GM10847 (cell line): Measurements from ENCODE around the gene KATNB1.

ENCODE experiments used
- POLR2A ChIP-seq: IDR thresholded peaks from 2 replicates; pipeline ENCODE4 v1.6.1; 2011; ENCODE audit not compliant: insufficient read length; ENCODE audit errors: extremely low read depth

The KATNB1 gene

DNA sequence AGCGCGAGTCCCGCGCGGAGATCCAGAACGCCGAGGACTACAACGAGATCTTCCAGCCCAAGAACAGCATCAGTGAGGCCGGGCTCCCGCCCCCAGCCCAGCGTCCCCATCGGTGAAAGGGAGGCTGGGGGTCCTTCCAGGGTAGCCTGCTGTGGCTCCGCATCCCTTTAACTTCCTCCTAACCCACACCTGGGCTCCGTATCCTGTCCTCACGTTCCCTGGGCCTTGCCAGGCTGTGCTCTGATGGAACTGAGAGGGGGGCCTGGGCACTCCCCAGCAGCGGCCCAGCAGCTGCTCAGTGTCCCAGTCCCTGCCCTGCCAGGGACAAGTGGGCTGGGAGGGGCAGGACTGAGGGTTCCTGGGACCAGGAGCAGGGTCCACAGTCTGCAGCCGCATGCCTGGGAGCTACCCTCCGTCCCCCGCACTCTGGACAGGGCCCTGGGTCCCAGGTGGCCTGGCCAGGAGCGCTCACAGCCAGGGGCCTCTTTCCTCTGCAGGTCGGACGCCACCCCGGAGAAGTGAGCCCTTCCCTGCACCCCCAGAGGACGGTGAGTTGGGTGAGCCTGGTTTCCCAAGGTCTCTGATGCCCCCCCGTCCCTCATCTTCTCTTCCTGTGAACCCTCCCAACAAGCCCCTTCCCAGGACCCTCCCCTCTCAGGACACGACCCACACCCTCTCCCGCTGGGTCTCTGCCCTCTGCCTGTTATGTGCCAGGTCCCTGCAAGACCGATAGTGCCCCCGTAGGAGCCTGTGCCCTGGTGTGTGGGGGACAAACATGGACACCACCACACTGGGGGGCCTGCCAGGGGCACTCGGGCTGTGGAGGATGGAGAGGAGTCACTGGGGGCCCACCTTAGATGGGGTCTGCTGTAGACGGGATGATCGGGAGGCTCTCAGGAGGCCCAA is 18.1 kb downstream of the KATNB1 start:
- TF ChIP-seq POLR2A = no peak

DNA sequence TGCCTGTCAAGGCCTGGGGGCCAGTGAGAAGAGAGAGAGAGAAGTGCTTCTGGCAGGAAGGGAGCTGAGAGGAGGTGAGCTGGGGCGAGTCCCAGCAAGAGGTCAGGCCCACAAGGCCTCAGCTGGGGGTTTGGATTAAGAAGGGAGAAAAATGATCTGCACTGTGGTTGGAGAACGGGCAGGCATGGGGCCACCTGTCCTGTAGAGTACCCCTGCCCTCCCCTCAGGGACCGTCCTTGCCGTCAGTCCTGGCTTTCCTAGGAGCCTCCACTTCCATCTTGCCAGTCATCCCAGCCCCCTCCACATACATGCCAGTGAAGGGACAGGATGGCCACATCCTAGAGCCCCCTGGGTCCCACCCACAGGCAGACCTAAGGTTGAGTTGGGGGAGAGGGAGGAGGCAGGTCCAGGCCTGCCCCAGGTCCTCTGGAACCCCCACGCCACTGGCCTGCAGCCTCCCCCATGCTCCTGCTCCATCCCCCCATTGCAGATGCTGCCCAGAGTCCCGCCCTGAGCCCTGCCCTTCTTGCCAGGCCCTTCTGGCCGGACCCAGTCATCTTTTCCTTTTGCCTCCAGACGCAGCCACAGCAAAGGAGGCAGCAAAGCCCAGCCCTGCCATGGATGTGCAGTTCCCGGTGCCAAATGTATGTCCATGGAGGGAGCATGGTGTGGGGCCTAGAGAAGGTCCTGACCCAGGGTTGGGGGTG is 18.9 kb downstream of the KATNB1 start:
- no peak for TF ChIP-seq POLR2A

DNA sequence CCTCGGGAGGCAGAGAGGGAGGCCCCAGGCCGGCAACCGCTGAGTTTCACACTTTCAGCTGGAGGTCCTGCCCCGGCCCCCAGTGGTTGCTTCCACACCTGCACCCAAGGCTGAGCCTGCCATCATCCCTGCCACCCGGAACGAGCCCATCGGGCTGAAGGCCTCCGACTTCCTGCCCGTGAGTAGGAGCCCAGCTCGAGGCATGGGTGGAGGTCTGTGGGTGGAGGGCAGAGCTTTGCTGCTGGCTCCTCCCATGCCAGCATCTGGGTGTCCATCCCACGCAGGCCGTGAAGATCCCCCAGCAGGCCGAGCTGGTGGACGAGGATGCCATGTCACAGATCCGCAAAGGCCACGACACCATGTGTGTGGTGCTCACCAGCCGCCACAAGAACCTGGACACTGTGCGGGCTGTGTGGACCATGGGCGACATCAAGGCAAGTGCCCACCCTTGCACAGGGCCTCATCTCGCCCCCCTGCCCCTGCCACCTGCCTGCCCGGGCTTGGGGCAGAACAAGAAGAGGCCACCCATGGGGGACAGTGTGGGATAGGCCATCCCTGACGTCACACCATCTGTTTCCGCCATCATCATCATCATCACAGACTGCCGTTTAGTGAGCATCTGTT is 19.6 kb downstream of the KATNB1 start:
- TF ChIP-seq POLR2A = no peak

DNA sequence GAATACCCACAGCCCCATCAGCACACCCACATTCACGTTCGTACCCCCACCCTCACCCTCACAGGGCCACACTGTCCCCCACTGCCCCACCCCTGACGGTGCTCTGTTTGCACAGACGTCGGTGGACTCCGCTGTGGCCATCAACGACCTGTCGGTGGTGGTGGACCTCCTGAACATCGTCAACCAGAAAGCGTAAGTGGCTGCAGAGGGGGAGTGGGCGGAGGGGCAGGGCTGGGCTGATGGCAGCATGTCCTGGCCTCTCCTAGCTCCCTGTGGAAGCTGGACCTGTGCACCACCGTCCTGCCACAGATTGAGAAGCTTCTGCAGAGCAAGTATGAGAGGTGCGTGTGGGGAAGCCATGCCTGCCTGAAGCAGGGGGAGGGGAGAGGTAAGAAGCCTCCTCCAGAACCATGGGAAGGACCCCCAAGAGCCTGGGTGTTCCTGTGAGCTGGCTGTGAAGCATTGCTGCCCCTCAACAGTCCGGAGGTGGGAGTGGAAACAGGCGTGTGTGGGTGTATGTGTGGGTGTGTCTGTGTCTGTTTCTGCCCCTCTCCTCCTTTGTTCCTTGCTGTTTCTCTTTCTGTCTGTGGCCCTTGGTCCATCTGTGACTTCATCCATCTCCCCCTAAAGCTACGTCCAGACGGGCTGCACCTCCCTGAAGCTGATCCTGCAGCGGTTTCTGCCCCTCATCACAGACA is 20.3 kb downstream of the KATNB1 start:
- TF ChIP-seq POLR2A = no peak

DNA sequence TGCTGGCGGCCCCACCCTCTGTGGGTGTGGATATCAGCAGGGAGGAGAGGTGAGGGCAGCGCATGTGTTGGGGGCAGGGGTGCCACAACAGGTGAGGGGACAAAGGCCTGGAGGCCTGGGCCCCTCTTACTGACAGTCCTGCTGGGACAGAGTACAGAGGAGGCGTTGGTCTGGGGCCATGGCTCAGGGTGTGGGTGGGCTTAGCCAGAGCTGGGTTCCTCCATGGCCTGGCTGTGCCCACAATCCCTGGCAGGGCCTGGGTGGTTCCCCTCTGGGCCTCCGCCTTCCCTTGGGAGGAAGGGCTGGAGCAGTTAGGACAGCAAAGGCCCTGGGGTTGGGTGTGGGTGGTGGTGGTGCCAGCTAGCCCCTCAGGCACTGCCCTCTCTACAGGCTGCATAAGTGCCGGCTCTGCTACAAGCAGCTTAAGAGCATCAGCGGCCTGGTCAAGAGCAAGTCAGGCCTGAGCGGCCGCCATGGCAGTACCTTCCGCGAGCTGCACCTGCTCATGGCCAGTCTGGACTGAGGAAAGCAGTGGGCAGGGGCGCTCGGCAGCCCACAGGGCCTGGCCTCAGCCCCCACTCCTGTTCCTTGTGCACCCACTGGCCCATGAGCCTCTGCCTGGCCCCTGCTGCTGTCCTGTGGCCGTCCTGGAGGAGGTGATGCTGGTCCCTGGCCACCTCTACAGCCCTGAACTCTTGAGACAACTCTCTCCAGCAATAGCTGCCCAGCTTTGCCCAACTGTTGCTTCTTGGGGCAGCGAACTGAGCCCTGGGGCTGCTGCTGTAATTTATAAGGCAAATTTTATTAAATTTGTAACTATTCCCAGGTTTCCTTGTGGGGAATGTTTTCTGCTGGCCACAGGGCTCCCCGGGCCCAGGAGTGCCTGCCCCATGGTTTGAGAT is 21.1 kb downstream of the KATNB1 start:
- no peak for TF ChIP-seq POLR2A

DNA sequence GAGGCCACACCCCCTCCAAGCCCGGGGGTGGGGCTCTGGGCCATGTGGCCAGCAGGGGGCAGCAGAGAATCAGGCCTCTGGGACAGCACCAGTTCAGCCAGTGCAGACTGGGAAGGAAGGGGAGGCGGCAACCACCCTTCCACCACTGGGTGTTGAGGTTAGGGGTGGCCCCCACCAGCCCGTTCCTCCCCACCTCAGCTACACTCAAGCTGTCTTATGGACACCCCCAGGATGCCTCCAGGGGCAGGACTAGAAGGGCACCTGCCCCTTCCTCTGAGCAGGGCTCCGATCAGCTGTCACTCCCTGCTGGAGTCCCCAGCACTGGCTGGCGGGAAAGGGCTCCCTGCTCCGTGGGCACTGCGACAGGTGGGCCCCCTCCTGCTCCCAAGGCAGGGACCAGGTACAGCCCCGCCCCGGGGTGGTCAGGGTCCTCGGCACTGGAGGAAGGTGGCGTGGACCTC is 21.8 kb downstream of the KATNB1 start:
- no peak for TF ChIP-seq POLR2A

DNA sequence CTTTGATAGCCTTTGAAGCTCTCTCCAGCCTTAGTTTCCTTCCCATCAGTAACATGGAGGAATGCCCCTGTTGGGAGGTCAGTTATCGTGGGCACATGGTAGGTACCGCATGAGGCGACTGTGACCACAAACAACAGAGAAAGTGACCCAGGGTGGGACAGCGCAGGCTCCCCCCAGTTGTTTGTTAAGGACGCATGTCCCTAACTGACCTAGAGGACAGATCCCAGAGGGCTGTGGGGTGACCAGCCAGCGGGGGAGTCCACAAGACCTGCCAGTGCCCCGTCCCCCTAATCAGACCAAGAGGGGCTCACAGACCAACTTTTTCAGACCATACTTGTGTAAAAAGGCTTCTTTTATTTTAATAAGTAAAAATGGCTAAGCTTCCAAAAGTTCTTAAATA is 22.3 kb downstream of the KATNB1 start:
- no peak for TF ChIP-seq POLR2A

DNA sequence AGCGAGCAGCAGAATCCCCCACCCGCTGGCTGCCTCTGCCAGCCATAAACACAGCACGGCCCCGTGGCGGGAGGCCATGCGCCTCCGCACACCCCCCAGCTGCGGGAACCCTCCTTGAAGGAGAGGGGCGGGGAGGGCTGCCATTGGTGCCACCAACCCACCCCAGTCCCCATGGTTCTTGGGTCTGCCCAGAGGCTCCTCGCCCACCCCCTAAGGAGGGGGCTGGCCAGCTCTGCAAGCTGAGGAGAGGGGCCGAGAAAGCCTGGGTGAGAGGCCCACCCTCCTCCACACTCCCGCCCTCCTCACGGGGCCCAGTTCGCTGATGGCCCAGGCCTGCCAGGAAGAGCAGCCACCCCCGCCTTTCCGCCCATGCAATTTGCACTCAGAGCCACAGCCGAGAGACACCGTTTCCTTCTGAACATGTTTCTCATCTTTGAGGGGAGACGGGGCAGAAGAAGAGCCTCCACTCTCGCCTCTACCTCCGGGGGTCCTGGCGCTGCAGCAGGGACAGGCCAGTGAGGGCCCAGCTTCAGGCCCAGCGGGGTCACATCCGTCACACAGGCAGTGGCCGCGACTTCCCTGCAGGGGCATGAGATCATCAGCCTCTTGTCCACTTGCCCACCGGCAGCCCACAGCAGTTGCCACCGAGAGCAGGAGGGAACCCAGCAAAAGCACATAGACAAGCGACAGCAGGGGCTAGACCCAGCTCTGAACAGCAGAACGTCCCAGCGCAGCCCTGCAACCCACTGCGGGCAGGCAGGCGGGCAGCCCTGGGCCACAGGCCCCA is 23.0 kb downstream of the KATNB1 start:
- no peak for TF ChIP-seq POLR2A

DNA sequence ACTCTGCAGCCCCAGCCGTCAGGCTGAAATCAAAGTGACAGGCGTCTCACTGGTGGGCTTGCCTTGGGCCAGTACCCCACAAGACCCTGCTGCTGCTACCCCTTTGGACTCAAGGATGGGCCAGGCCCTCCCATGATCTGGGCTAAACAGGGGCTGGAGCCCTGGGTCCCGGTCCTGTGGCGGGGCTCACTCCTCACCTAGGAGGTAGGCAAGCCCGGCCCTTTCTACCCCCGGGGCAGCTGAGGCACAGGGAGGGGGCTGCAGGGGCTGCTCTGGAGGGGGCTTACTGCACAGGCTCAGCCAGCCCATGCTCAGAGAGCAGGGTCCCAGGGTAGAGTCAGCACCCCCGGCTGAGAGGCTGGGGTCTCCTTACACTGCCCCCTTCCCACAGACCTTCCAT is 23.6 kb downstream of the KATNB1 start:
- no peak for TF ChIP-seq POLR2A

DNA sequence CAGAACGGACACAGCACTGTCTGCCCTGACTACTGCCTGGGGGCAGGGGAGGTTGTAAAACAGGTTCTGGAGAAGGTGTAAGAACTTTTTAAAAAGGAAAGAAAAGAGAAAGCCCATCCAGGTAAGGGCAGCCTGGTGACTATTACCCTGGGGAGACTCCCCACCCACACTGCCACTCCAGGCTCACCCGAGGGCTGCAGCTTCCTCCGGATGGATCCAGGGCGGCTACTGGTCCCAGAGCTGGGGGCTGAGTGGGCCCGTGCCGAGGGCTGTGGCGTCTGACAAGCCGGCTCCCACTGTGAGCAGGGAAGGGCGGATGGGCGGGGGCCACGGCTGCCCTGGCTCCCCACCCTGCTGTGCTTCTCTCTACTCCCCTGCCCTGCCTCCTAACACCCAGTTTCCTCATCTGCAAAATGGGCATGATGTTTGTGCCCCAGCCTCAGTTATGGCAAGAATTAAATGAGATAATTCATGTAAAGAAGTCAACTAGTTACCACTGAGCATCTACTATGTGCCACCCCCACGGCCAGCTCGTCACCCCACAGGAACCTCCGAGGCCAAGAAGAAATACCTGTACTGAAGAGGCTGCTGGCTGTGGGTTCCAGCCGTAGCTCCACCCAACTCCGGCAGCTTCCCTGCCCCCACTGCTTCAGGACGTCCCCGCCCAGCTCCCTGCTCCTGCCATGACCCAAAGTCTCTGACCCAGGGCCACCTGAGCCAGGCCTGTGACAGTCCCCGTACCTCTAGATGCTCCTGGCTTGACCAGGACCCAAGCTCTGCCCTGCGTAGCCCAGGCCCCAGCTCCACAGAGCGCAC is 24.2 kb downstream of the KATNB1 start:
- no peak for TF ChIP-seq POLR2A

DNA sequence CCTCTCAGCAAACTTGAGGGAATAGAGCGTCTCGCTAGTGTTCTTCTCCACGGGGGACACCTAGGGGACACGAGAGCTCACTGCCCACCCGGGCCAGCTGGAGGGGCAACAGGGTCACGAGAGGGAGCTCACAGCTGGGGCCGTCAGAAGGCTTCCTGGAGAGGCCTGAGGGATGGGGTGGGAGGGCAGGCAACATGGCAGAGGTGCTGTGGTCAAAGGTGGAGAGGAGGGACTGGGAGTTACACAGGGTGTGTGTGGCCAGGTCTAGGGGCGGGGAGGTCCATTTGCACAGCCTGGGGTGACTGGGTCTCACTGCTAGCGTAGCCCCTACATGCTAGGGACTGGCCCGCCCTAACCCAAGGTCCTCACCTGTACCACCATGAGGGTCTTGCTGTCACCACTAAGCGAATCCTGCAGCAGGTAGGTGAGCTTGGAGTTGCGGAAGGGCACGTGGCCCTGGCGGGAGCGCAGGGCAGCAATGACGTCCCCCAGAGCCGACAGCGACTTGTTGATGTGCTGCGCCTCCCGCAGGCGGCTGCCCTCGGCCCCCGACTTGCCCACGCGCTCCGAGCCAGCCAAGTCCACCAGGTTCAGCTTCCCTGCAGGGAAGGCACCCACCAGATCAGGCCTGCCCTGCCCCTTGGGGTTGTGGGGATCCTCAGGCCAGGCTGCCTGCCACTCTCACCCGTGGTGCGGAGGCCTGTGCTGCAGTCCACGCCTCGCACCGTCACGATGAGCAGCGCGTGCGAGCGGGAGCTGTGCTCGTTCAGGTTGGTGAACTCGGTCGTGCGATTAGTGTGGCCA is 25.0 kb downstream of the KATNB1 start:
- no peak for TF ChIP-seq POLR2A

DNA sequence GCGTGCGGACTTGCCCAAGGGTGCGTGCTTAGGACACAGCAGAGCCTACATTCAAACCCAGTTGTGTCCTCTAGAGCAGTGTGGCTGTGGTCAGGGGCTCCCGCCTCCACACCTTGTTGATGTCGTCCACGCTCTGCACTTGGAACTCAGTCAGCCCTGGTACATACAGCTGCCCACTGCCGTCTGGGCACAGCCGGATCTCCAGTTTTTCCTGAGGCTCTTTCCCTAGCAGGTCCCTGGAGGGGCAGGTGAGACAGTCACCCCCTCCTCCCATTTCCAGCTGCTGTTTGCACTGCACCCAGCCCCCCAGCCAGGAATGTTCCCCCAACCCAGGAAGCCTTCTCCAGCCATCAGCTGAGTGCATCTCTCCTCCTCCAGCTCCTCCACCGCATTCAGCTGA is 25.7 kb downstream of the KATNB1 start:
- TF ChIP-seq POLR2A = no peak
